Measurements from ENCODE around the gene STX11. TPM values are rescaled to one million over a fixed set of nuclear protein-coding genes. Genes with fewer than 3 reads are reported as not detected.
A peak's percentile ranks its signal among the peaks of the same experiment; 100 is the strongest.

STX11 gene
- total RNA-seq, 1 experiment from 2014 or later, result 0.17 TPM

- peak overlapping the region; percentile 85 for H2AFZ ChIP-seq
These were observed 791 bp upstream of the STX11 start for GRCh38 chr6:144149558-144149893.

DNA sequence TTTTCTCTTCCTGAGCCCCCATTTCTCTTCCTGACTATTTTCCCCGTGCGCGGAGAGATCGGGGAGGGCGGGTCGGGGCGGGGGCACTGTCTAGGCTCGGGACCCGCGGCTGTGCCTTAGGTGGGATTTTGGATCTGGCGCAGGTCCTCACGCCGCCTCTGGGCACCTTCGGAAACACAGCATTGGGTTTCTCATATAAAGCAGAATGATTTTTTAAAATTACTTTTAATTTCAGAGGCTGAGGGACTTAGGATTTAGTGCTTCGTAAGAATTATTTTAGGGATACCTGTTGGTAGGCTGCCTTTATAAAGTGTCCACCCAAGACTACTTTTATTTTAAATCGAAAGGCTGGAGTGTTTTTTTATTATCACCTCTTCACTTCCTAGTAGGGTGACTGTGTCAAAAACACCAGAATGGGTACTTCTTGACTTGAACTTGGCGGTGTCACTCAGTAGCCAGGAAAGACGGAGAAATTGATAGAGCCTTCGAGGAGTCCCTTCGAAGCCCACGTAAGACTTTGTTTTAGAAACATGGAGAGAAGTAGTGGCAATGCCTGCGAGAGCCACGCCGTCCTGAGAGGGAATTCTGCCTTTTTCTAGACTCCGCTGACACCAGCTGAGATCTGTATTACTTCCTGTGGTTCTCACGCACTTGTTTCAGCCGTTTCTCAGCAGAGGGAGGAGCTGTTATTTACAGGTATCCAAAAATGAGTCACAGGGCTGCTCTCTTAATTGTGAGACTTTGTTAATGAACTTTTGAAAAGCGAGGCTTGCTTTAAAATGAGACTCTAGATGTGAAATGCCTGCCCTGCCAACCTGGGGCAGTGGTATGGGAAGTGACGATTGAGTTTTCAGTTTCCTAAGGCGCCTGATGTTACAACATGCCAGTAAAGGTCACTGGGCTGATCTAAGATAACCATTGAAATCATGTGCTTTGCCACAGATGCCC, 667 bp downstream of the STX11 start:
- H3K4me3 ChIP-seq, result peak overlapping the region; percentile 76
- H3K79me2 ChIP-seq (ENCODE audit: low read depth), result no peaks in the 10 kb centered on the region
- H4K20me1 ChIP-seq (ENCODE audit: insufficient read depth), result no peaks in the 10 kb centered on the region
- TF ChIP-seq, protein P1, sequence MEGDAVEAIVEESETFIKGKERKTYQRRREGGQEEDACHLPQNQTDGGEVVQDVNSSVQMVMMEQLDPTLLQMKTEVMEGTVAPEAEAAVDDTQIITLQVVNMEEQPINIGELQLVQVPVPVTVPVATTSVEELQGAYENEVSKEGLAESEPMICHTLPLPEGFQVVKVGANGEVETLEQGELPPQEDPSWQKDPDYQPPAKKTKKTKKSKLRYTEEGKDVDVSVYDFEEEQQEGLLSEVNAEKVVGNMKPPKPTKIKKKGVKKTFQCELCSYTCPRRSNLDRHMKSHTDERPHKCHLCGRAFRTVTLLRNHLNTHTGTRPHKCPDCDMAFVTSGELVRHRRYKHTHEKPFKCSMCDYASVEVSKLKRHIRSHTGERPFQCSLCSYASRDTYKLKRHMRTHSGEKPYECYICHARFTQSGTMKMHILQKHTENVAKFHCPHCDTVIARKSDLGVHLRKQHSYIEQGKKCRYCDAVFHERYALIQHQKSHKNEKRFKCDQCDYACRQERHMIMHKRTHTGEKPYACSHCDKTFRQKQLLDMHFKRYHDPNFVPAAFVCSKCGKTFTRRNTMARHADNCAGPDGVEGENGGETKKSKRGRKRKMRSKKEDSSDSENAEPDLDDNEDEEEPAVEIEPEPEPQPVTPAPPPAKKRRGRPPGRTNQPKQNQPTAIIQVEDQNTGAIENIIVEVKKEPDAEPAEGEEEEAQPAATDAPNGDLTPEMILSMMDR (conservative IDR thresholded peaks at IDR 0.05), result peak; percentile 33; the same call in 1 of the 2 replicates
- no peak for TF ChIP-seq EZH2 (IDR thresholded peaks at IDR 0.05; ENCODE audit: low read depth)
- no peaks in the 10 kb centered on the region for H3K9me3 ChIP-seq (ENCODE audit: insufficient read depth, low read depth)
- peak overlapping the region; percentile 85 for H2AFZ ChIP-seq
- peak overlapping the region; percentile 38; the same call in 1 of the 2 replicates for H3K27ac ChIP-seq
- ChIA-PET POLR2A (ENCODE audit: unreplicated experiment) (no interaction called here), CTCF (no interaction called here)
- BruUV-seq (replicated peaks), result TSS peak; percentile 31
- no peaks in the 10 kb centered on the region for H3K9me2 ChIP-seq (ENCODE audit: insufficient read depth)
- H3K36me3 ChIP-seq (ENCODE audit: low read depth), result no peaks in the 10 kb centered on the region
- H3K4me1 ChIP-seq (replicated peaks; ENCODE audit: insufficient read depth), result peaks cover 11% of the 10 kb centered on the region; the same call in 1 of the 2 replicates
- H3K4me2 ChIP-seq, result peak overlapping the region; percentile 99
- peak; percentile 19 to 45 for DNase-seq
- no peaks in the 10 kb centered on the region for H3K27me3 ChIP-seq (ENCODE audit: insufficient read depth, low read depth)
- H3F3A ChIP-seq (ENCODE audit: insufficient read depth, low read depth), result no peaks in the 10 kb centered on the region; the same call in 1 of the 2 replicates
- intact Hi-C loops (cut with micrococcal nuclease; ENCODE audit: unreplicated experiment), result loop anchor here (1.0 to 5.0 kb wide), 3 partner anchors 46 to 116 kb away; no protein-coding TSS in a partner anchor

More at GRCh38 chr6:144149558-144149893, 791 bp upstream of the STX11 start:
- Histone ChIP-seq H3K79me2 (ENCODE audit: low read depth) (no peaks in the 10 kb centered on the region), H3K4me1 (replicated peaks; ENCODE audit: insufficient read depth) (peaks cover 11% of the 10 kb centered on the region; the same call in 1 of the 2 replicates), H3K36me3 (ENCODE audit: low read depth) (no peaks in the 10 kb centered on the region), H3K4me2 (peak overlapping the region; percentile 99), H3K27me3 (ENCODE audit: insufficient read depth, low read depth) (no peaks in the 10 kb centered on the region), H3F3A (ENCODE audit: insufficient read depth, low read depth) (no peaks in the 10 kb centered on the region; the same call in 1 of the 2 replicates), H3K9me3 (ENCODE audit: insufficient read depth, low read depth) (no peaks in the 10 kb centered on the region), H3K27ac (no peak overlapping the region), H3K4me3 (peak overlapping the region; percentile 76), H3K9me2 (ENCODE audit: insufficient read depth) (no peaks in the 10 kb centered on the region), H4K20me1 (ENCODE audit: insufficient read depth) (no peaks in the 10 kb centered on the region)
- TF ChIP-seq, protein P1 (conservative IDR thresholded peaks at IDR 0.05), result no peak
- TF ChIP-seq EZH2 (IDR thresholded peaks at IDR 0.05; ENCODE audit: low read depth), result no peak
- no TSS peak for BruUV-seq (replicated peaks)
- DNase-seq, result no peak
- CTCF ChIA-PET, result no interaction called here
- POLR2A ChIA-PET (ENCODE audit: unreplicated experiment), result no interaction called here
- intact Hi-C loops (cut with micrococcal nuclease; ENCODE audit: unreplicated experiment), result loop anchor here (1.0 kb wide), 1 partner anchor 135 kb away; no protein-coding TSS in a partner anchor

- DNase-seq, result no peak
These were observed 2.1 kb downstream of the STX11 start for GRCh38 chr6:144152334-144152900.

More at GRCh38 chr6:144152334-144152900, 2.1 kb downstream of the STX11 start:
- H3K4me3 ChIP-seq, result no peak overlapping the region
- H3K36me3 ChIP-seq (ENCODE audit: low read depth), result no peaks in the 10 kb centered on the region
- no TSS peak for BruUV-seq (replicated peaks)
- POLR2A ChIA-PET (ENCODE audit: unreplicated experiment), result no interaction called here
- TF ChIP-seq, protein P1 (conservative IDR thresholded peaks at IDR 0.05), result no peak
- no peak for TF ChIP-seq EZH2 (IDR thresholded peaks at IDR 0.05; ENCODE audit: low read depth)
- no peak overlapping the region for H3K27ac ChIP-seq
- H3K9me2 ChIP-seq (ENCODE audit: insufficient read depth), result no peaks in the 10 kb centered on the region
- no peak overlapping the region for H2AFZ ChIP-seq
- H3K27me3 ChIP-seq (ENCODE audit: insufficient read depth, low read depth), result no peaks in the 10 kb centered on the region
- H3K79me2 ChIP-seq (ENCODE audit: low read depth), result no peaks in the 10 kb centered on the region
- no peak overlapping the region for H3K4me2 ChIP-seq
- intact Hi-C loops (cut with micrococcal nuclease; ENCODE audit: unreplicated experiment), result loop anchor here (5.0 kb wide), 1 partner anchor 115 kb away; no protein-coding TSS in a partner anchor
- peaks cover 11% of the 10 kb centered on the region; the same call in 1 of the 2 replicates for H3K4me1 ChIP-seq (replicated peaks; ENCODE audit: insufficient read depth)
- no peaks in the 10 kb centered on the region for H3K9me3 ChIP-seq (ENCODE audit: insufficient read depth, low read depth)
- CTCF ChIA-PET, result no interaction called here
- no peaks in the 10 kb centered on the region; the same call in 1 of the 2 replicates for H3F3A ChIP-seq (ENCODE audit: insufficient read depth, low read depth)
- no peaks in the 10 kb centered on the region for H4K20me1 ChIP-seq (ENCODE audit: insufficient read depth)
